NCI-H1417 treated with DMSO at 0.1 percent for 48 hours (cell line): ENCODE results near the gene MYG1.
A peak's percentile ranks its signal among the peaks of the same experiment; 100 is the strongest.

ENCODE experiments used
- DNase-seq: peaks from one replicate; lab custom pipeline; 2025; lab: John Stamatoyannopoulos, UW

MYG1 gene

GRCh38 chr12:53299454-53300180, at the start of gene MYG1:
Gene MYG1 (plus strand): TSS chr12:53299695. CDS start chr12:53299738, 43 bp downstream.
- peak; percentile 23 for DNase-seq

GRCh38 chr12:53251477-53252348, 47.8 kb upstream of the MYG1 start:
- DNase-seq: peak; percentile 13

- no peak for DNase-seq
These were observed 47.1 kb upstream of the MYG1 start for GRCh38 chr12:53252349-53252916.

GRCh38 chr12:53253298-53253697, 46.2 kb upstream of the MYG1 start:
- no peak for DNase-seq

- no peak for DNase-seq
These were observed 44.5 kb upstream of the MYG1 start for GRCh38 chr12:53254816-53255545.

- DNase-seq: no peak
These were observed 43.5 kb upstream of the MYG1 start for GRCh38 chr12:53255996-53256395.

GRCh38 chr12:53258541-53259539, 40.7 kb upstream of the MYG1 start:
- no peak for DNase-seq

- DNase-seq: no peak
These were observed 39.6 kb upstream of the MYG1 start for GRCh38 chr12:53259891-53260290.

GRCh38 chr12:53265783-53266182, 33.7 kb upstream of the MYG1 start:
- no peak for DNase-seq

GRCh38 chr12:53267306-53267998, 32.0 kb upstream of the MYG1 start:
- DNase-seq: no peak

- peak; percentile 16 for DNase-seq
These were observed 31.4 kb upstream of the MYG1 start, which contains the start of gene ESPL1 for GRCh38 chr12:53267999-53268629. Gene ESPL1 (plus strand): TSS chr12:53268299. CDS start chr12:53268767, 468 bp downstream.

- no peak for DNase-seq
These were observed 30.6 kb upstream of the MYG1 start for GRCh38 chr12:53268630-53269562.

- no peak for DNase-seq
These were observed 25.1 kb upstream of the MYG1 start for GRCh38 chr12:53274445-53274844.

GRCh38 chr12:53276511-53276910, 23.0 kb upstream of the MYG1 start:
- no peak for DNase-seq

GRCh38 chr12:53277981-53278380, 21.5 kb upstream of the MYG1 start:
- no peak for DNase-seq

GRCh38 chr12:53279283-53279869, 20.1 kb upstream of the MYG1 start:
- DNase-seq: no peak

- DNase-seq: no peak
These were observed 19.5 kb upstream of the MYG1 start for GRCh38 chr12:53279888-53280498.

GRCh38 chr12:53286448-53286847, 13.0 kb upstream of the MYG1 start:
- no peak for DNase-seq
